Stimulated activated CD8-positive, alpha-beta memory T cell treated with anti-CD3 and anti-CD28 coated beads, Interleukin-2, amount 100 ng/mL, for 1 hour (primary cell): ENCODE data around the gene S100A7A.

Experiments
- DNase-seq, 2 donors: peaks; one replicate each; pipeline ENCODE4 v3.0.0-alpha.2; 2020; ENCODE audit warnings: low read depth in 2 of 2

S100A7A gene

GRCh38 chr1:153415850-153416570 is at the start of gene S100A7A:
S100A7A (plus strand) TSS chr1:153416520; CDS start chr1:153418083, 1,563 bp downstream.
- no peak for DNase-seq

- no peak for DNase-seq
These were observed 49.2 kb upstream of the S100A7A start for GRCh38 chr1:153367090-153367489.

- no peak for DNase-seq
These were observed 47.8 kb upstream of the S100A7A start for GRCh38 chr1:153368495-153368894.

- no peak for DNase-seq
These were observed 46.2 kb upstream of the S100A7A start for GRCh38 chr1:153370146-153370545.

GRCh38 chr1:153371231-153371630 is 45.1 kb upstream of the S100A7A start:
- DNase-seq, result no peak

GRCh38 chr1:153372571-153372970 is 43.7 kb upstream of the S100A7A start:
- no peak for DNase-seq

GRCh38 chr1:153374071-153374470 is 42.2 kb upstream of the S100A7A start:
- DNase-seq, result no peak

GRCh38 chr1:153375511-153375910 is 40.8 kb upstream of the S100A7A start, which contains the start of gene S100A12:
S100A12 (minus strand) TSS chr1:153375621; CDS start chr1:153374592, 1,029 bp downstream.
- DNase-seq, result no peak

- no peak for DNase-seq
These were observed 36.7 kb upstream of the S100A7A start for GRCh38 chr1:153379591-153379990.

- no peak for DNase-seq
These were observed 35.6 kb upstream of the S100A7A start for GRCh38 chr1:153380711-153381110.

- DNase-seq, result no peak
These were observed 31.3 kb upstream of the S100A7A start for GRCh38 chr1:153384958-153385580.

GRCh38 chr1:153386500-153386901 is 29.8 kb upstream of the S100A7A start:
- DNase-seq, result no peak

GRCh38 chr1:153387001-153387400 is 29.3 kb upstream of the S100A7A start:
- no peak for DNase-seq

- no peak for DNase-seq
These were observed 28.5 kb upstream of the S100A7A start for GRCh38 chr1:153387785-153388184.

GRCh38 chr1:153389401-153389800 is 26.9 kb upstream of the S100A7A start:
- DNase-seq, result no peak

- DNase-seq, result no peak
These were observed 26.1 kb upstream of the S100A7A start for GRCh38 chr1:153389973-153390879.

- no peak for DNase-seq
These were observed 25.2 kb upstream of the S100A7A start, which contains the start of gene S100A8 for GRCh38 chr1:153390938-153391710. S100A8 (minus strand) TSS chr1:153391073; CDS start chr1:153390535, 538 bp downstream.

- no peak for DNase-seq
These were observed 24.1 kb upstream of the S100A7A start for GRCh38 chr1:153392258-153392657.

GRCh38 chr1:153392822-153393221 is 23.5 kb upstream of the S100A7A start:
- no peak for DNase-seq

- no peak for DNase-seq
These were observed 22.4 kb upstream of the S100A7A start for GRCh38 chr1:153393926-153394325.

GRCh38 chr1:153394391-153394790 is 21.9 kb upstream of the S100A7A start:
- DNase-seq, result no peak
